ENCODE data around the gene TAMALIN. TPM values are rescaled to one million over a fixed set of nuclear protein-coding genes. Genes with fewer than 3 reads are reported as not detected.

TAMALIN gene
- 4.6 and 6.2 TPM in 2 replicates for total RNA-seq

DNA sequence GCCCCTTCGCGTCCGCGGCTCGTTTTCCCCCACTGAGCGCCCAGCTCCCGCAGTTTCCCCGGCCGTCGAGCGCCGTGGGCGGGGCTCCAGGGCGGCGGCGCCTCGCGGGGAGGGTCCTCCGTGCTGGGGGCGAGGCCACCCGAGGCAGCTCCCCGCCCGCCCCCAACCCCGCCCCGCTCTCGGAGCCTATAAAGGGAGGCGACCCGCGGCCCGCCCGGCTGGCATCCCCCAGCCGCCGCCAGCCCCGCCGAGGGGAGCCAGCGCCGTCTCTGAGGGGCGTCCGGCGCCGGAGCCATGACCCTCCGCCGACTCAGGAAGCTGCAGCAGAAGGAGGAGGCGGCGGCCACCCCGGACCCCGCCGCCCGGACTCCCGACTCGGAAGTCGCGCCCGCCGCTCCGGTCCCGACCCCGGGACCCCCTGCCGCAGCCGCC lies at the start of gene TAMALIN:
Gene TAMALIN, plus strand, starts transcription at position 221 of the 432 bp plus-strand sequence. Its CDS starts 74 bp downstream, at position 295.

DNA sequence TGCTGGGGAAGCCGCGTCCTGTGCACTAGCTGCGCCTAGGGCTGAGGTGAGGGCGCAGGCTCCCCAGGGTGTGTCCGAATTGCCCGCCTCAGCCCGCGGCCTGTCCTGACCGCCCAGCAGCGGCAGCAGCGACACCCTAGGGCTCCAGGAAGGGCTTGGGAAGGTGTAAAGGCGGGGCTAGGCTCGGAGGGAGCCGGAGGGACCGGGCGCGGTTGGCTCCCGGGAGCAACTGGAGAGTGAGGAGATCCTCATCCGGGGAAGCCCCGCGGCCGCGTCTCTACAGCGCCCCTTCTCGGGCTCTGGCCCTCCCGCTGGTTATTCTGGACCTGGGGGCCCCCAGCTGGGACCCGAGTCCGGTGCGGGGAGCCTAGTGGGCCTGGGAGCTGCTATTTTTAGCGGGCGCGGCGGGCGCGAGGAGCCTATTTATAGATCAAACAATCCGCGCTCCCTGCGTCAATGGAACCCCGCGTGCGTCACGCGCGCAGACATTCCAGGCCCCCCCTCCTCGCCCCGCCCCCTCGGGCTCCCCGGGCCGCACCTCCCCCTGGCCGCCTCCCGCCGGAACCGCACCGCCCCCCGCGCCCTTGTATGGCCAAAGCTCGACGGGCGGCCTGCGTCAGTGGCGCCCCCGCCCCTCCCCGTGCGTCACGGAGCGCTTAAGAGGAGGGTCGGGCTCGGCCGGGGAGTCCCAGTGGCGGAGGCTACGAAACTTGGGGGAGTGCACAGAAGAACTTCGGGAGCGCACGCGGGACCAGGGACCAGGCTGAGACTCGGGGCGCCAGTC lies 44.2 kb downstream of the TAMALIN start, which contains the start of gene NR4A1:
Gene NR4A1, plus strand, starts transcription at position 685 of the 784 bp plus-strand sequence. CDS start 2,887 bp downstream, outside the sequence.

Other genes starting within 250 kb of the TAMALIN start
- under 0.01 TPM in 2 replicates for gene FIGNL2, start 158.2 kb upstream of the TAMALIN start, total RNA-seq
- gene ANKRD33, start 118.8 kb upstream of the TAMALIN start, total RNA-seq = 0.06 TPM in 1 of 2 replicates, not detected in the other
- 58.4 and 61.3 TPM in 2 replicates for gene ACVRL1, start 99.4 kb upstream of the TAMALIN start, total RNA-seq
- 9.6 and 10.8 TPM in 2 replicates for gene ACVR1B, start 55.2 kb upstream of the TAMALIN start, total RNA-seq
- 12.9 and 17.7 TPM in 2 replicates for gene NR4A1, start 44.5 kb downstream of the TAMALIN start, total RNA-seq
- 81.6 and 124 TPM in 2 replicates for gene ATG101, start 63.0 kb downstream of the TAMALIN start, total RNA-seq
- 0.06 and 0.13 TPM in 2 replicates for gene SMIM41, start 72.8 kb downstream of the TAMALIN start, total RNA-seq
- 0.13 and 0.62 TPM in 2 replicates for gene KRT80, start 185.1 kb downstream of the TAMALIN start, total RNA-seq
- gene KRT7, start 226.3 kb downstream of the TAMALIN start, total RNA-seq = 0.66 and 2.2 TPM in 2 replicates